ENCODE measurements around the gene EXOC3L2. TPM values are rescaled to one million over a fixed set of nuclear protein-coding genes. Genes with fewer than 3 reads are reported as not detected.

The EXOC3L2 gene
- total RNA-seq, 1 experiment from 2014 or later = not detected

DNA sequence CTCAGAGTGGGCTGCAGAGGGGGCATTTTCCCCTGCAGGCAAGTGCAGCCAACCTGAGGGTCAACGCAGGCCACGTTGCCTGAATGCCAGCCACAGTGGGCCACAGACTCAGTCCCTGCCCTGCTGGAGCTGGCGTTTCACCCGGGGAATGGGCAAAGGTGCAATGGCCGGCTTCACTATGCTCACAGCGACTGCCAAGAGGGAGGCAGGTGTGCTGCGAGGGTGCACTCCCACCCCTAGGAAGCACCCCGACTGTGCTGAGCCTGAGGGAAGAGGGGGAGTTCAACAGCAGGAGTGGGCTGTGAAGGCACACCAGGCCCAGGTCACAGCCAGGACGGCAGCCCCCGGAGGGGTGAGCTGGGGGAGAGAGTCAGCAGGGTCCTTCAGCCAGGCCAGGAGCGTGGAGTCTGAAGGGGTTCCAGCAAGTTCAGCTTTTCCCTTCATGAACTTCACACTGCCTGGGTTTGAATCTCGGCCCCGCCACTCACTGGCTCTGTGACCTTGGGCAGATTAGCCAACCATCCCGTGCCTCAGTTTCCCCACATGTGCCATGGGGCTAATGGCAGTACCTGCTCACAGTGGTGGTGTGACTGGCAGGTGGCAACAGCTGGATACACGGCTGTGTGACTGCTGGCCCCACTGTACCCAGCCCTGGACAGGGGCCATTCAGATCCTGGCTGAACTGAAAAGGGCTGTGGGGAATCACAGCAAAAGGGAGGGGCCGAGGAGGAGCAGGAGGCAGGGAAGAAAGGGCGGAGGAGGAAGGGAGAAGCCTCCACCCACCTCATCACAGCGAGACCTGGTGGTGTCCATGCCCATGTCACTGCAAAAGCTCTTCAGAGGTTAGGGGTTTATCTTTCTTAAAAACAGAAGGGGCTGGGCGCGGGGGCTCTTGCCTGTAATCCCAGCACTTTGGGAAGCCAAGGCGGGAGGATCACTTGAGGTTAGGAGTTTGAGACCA is 74.8 kb downstream of the EXOC3L2 start:
- DNase-seq = no peak
- H3K9me3 ChIP-seq (replicated peaks) = no peaks in the 10 kb centered on the region
- H3K4me1 ChIP-seq = peaks cover 9% of the 10 kb centered on the region; the same call in 1 of the 2 replicates
- H3K36me3 ChIP-seq = no peaks in the 10 kb centered on the region
- no peaks in the 10 kb centered on the region for H3K27me3 ChIP-seq
- no peak overlapping the region for H3K4me3 ChIP-seq
- H3K27ac ChIP-seq = no peak overlapping the region

- no peak overlapping the region for H3K27ac ChIP-seq
- peaks cover 13% of the 10 kb centered on the region; the same call in 1 of the 2 replicates for H3K4me1 ChIP-seq
These were observed 75.6 kb downstream of the EXOC3L2 start for GRCh38 chr19:45169602-45170001.

DNA sequence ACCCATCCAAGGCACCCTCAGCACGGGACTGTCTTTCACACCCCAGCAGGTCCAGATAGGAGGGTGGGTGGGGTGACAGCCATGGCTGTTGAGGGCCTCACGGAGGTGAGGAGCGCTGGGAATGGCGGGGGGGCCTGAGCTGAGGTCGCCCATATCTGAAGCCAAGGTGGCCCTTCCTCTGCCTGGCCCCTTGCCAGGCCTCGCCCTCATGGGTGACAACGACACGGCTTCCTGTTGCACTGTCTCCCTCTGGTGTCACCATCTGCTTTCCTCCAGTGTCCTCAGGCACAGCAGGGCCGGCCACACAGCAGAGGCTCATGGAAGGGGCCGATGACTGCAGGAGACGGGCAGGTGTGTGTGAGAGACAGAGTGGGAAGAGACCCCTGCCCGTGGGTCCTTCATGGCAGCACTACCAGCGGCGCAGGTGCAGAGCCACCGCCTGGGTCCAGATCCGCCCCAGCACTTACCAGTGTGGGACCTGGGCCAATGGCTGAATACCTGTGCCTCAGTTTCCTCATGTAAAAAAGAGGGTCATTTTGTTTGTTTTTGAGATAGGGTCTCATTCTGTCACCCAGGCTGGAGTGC is 76.3 kb downstream of the EXOC3L2 start:
- H3K4me1 ChIP-seq = peaks cover 13% of the 10 kb centered on the region; the same call in 1 of the 2 replicates
- no peak overlapping the region for H3K27ac ChIP-seq
- DNase-seq = no peak
- no peak overlapping the region for H3K4me3 ChIP-seq
- H3K27me3 ChIP-seq = no peaks in the 10 kb centered on the region
- no peaks in the 10 kb centered on the region for H3K9me3 ChIP-seq (replicated peaks)
- no peaks in the 10 kb centered on the region for H3K36me3 ChIP-seq

More at GRCh38 chr19:45169602-45170001, 75.6 kb downstream of the EXOC3L2 start:
- Histone ChIP-seq H3K4me3 (no peak overlapping the region), H3K27me3 (no peaks in the 10 kb centered on the region), H3K9me3 (replicated peaks) (no peaks in the 10 kb centered on the region), H3K36me3 (no peaks in the 10 kb centered on the region)
- no peak for DNase-seq

DNA sequence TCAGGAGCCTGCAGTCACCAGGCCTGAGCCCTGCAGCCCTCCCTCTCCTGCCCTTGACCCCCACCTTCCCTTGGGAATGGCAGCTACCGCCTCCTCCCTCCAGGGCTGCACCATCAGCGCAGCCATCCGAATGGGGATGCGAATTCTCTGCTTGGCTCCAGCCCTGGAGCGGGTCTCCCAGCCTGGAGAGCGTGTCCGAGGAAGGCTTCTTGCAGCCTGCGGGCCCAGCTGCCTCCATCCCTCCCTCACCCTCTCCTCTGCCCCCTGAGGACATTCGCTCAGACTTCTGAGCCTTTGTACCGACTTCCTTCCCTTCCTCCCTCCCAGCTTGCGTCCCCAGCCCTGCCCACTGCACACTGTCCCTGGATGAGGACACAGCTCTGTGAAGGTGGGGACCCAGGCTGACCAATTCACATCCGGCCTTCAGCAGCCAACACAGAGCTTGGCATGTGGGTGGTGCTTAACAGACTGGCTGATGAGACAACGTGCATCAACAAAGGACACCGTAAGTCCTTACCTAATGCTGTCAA is 78.4 kb downstream of the EXOC3L2 start:
- Histone ChIP-seq H3K36me3 (no peaks in the 10 kb centered on the region), H3K4me1 (peaks cover 13% of the 10 kb centered on the region; the same call in 1 of the 2 replicates), H3K27ac (no peak overlapping the region), H3K9me3 (replicated peaks) (no peaks in the 10 kb centered on the region), H3K27me3 (peaks cover 6% of the 10 kb centered on the region; the same call in 1 of the 2 replicates), H3K4me3 (no peak overlapping the region)
- peak; percentile 46 to 58 for DNase-seq

- Histone ChIP-seq H3K9me3 (replicated peaks) (no peaks in the 10 kb centered on the region), H3K4me1 (peaks cover 13% of the 10 kb centered on the region; the same call in 1 of the 2 replicates), H3K36me3 (no peaks in the 10 kb centered on the region), H3K4me3 (no peak overlapping the region), H3K27me3 (peaks cover 19% of the 10 kb centered on the region), H3K27ac (no peak overlapping the region)
- peak; percentile 81 to 85 for DNase-seq
These were observed 80.5 kb downstream of the EXOC3L2 start for GRCh38 chr19:45164577-45165335.

DNA sequence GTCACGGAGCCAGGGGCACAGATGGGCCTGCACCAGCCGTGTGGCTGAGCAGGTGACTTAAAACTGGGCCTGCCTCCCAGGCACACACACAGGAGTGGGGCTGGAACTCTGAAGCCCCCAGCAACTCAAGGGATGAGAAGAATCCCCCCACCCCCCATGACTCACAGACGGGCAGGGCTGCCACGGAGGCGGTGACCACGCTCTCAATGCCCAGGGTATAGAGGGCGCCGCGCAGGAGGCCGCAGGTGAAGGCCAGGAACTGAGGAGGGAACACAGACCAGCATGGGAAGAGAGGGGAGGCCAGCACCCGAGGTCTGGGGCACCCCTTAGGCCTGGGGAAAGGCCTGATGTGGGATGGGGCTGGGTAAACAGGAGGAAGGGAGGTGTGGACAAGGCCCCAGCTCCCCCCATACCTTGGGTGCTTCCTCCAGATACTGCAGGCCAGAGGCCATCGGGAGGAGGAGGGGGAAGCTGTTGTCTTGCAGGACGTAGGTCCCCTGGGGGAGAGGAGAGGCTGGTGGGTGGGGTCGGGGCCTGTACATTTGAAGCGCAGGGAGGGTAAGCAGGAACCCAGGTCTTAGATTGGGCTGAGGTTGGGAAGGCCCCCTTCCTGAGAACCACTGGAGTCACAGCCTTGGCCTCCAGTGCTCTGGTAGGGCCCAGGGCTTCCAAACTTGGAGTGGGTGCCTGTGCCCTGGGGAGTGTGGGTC is 81.3 kb downstream of the EXOC3L2 start:
- peaks cover 28% of the 10 kb centered on the region for H3K27me3 ChIP-seq
- H3K4me1 ChIP-seq = peaks cover 13% of the 10 kb centered on the region; the same call in 1 of the 2 replicates
- H3K9me3 ChIP-seq (replicated peaks) = no peaks in the 10 kb centered on the region
- H3K4me3 ChIP-seq = no peak overlapping the region
- DNase-seq = no peak
- no peak overlapping the region for H3K27ac ChIP-seq
- H3K36me3 ChIP-seq = no peaks in the 10 kb centered on the region

- Histone ChIP-seq H3K4me1 (peaks cover 13% of the 10 kb centered on the region; the same call in 1 of the 2 replicates), H3K36me3 (no peaks in the 10 kb centered on the region), H3K27ac (no peak overlapping the region), H3K9me3 (replicated peaks) (no peaks in the 10 kb centered on the region), H3K27me3 (peaks cover 35% of the 10 kb centered on the region), H3K4me3 (no peak overlapping the region)
- no peak for DNase-seq
These were observed 82.1 kb downstream of the EXOC3L2 start for GRCh38 chr19:45163156-45163555.

- H3K4me1 ChIP-seq = peaks cover 13% of the 10 kb centered on the region; the same call in 1 of the 2 replicates
- H3K9me3 ChIP-seq (replicated peaks) = no peaks in the 10 kb centered on the region
- peaks cover 35% of the 10 kb centered on the region for H3K27me3 ChIP-seq
- H3K36me3 ChIP-seq = no peaks in the 10 kb centered on the region
- no peak overlapping the region for H3K27ac ChIP-seq
- H3K4me3 ChIP-seq = no peak overlapping the region
- DNase-seq = no peak
These were observed 82.5 kb downstream of the EXOC3L2 start for GRCh38 chr19:45162608-45163143.

Other genes with a start within 250 kb of the EXOC3L2 start
- 2.8 and 4.0 TPM in 2 replicates for gene RELB, start 243.9 kb downstream of the EXOC3L2 start, total RNA-seq (2014; rRNA removed; shearing (Covaris generic))
- 26.4 and 39.8 TPM in 2 replicates for gene CLASRP, start 206.4 kb downstream of the EXOC3L2 start, total RNA-seq (2014; rRNA removed; shearing (Covaris generic))
- not detected in 2 replicates for gene ZNF296, start 168.9 kb downstream of the EXOC3L2 start, total RNA-seq (2014; rRNA removed; shearing (Covaris generic))
- gene GEMIN7, start 166.1 kb downstream of the EXOC3L2 start, total RNA-seq (2014; rRNA removed; shearing (Covaris generic)) = 37.3 and 37.9 TPM in 2 replicates
- gene PPP1R37, start 152.2 kb downstream of the EXOC3L2 start, total RNA-seq (2014; rRNA removed; shearing (Covaris generic)) = 19.4 and 20.0 TPM in 2 replicates
- not detected in 2 replicates for gene NKPD1, start 84.4 kb downstream of the EXOC3L2 start, total RNA-seq (2014; rRNA removed; shearing (Covaris generic))
- 3.0 and 4.7 TPM in 2 replicates for gene TRAPPC6A, start 67.2 kb downstream of the EXOC3L2 start, total RNA-seq (2014; rRNA removed; shearing (Covaris generic))
- gene BLOC1S3, start 66.6 kb downstream of the EXOC3L2 start, total RNA-seq (2014; rRNA removed; shearing (Covaris generic)) = 2.1 and 2.6 TPM in 2 replicates
- 16.5 and 16.8 TPM in 2 replicates for gene MARK4, start 5.9 kb upstream of the EXOC3L2 start, total RNA-seq (2014; rRNA removed; shearing (Covaris generic))
- 3.9 and 4.6 TPM in 2 replicates for gene CKM, start 77.5 kb upstream of the EXOC3L2 start, total RNA-seq (2014; rRNA removed; shearing (Covaris generic))
- not detected in 2 replicates for gene KLC3, start 95.3 kb upstream of the EXOC3L2 start, total RNA-seq (2014; rRNA removed; shearing (Covaris generic))
- gene ERCC2, start 125.2 kb upstream of the EXOC3L2 start, total RNA-seq (2014; rRNA removed; shearing (Covaris generic)) = 24.2 and 27.7 TPM in 2 replicates
- 2.4 and 3.2 TPM in 2 replicates for gene PPP1R13L, start 159.7 kb upstream of the EXOC3L2 start, total RNA-seq (2014; rRNA removed; shearing (Covaris generic))
- 20.9 and 21.8 TPM in 2 replicates for gene POLR1G, start 161.2 kb upstream of the EXOC3L2 start, total RNA-seq (2014; rRNA removed; shearing (Covaris generic))
- gene ERCC1, start 178.5 kb upstream of the EXOC3L2 start, total RNA-seq (2014; rRNA removed; shearing (Covaris generic)) = 29.7 and 32.3 TPM in 2 replicates
- 0.35 and 0.40 TPM in 2 replicates for gene FOSB, start 222.6 kb upstream of the EXOC3L2 start, total RNA-seq (2014; rRNA removed; shearing (Covaris generic))